Spleen (tissue), 11 donors: Measurements from ENCODE around the gene SLC48A1. TPM values are rescaled to one million over a fixed set of nuclear protein-coding genes. Genes with fewer than 3 reads are reported as not detected.
A peak's percentile ranks its signal among the peaks of the same experiment; 100 is the strongest.

Experiments used
- DNase-seq: peaks from one replicate; pipeline ENCODE4 v3.0.0-alpha.2; 2020
- H3K27ac ChIP-seq, 8 donors: fragments of 200-600 bp; sonication (generic) in 7 of 8; 1 replicate in 4 of 8; 2 replicates in 4 of 8; pipeline versions ENCODE4 v1.5.0 to v1.8.0; 2016 to 2021; ENCODE audit warnings: inconsistent platforms in 4 of 8, mild to moderate bottlenecking in 4 of 8, moderate library complexity in 1 of 8
- H3K27me3 ChIP-seq, 7 donors: fragments of 200-600 bp; sonication (generic) in 6 of 7; replicated peaks in 1 of 7; 1 replicate in 4 of 7; 2 replicates in 3 of 7; pipeline versions ENCODE4 v1.5.0 to v1.8.0; 2016 to 2021; ENCODE audit warnings: inconsistent platforms in 3 of 7, mild to moderate bottlenecking in 1 of 7
- H3K36me3 ChIP-seq, 6 donors: fragments of 200-600 bp; sonication (generic) in 5 of 6; 1 replicate in 4 of 6; 2 replicates in 2 of 6; pipeline versions ENCODE4 v1.5.0 to v1.8.0; 2016 to 2021; ENCODE audit warnings: inconsistent platforms in 2 of 6
- H3K4me1 ChIP-seq, 6 donors: fragments of 200-600 bp; sonication (generic) in 5 of 6; 1 replicate in 3 of 6; 2 replicates in 3 of 6; pipeline versions ENCODE4 v1.5.0 to v1.8.0; 2016 to 2021; ENCODE audit warnings: inconsistent platforms in 3 of 6
- H3K4me3 ChIP-seq, 8 donors: fragments of 200-600 bp; sonication (generic) in 7 of 8; 1 replicate in 4 of 8; 2 replicates in 4 of 8; pipeline versions ENCODE4 v1.5.0 to v1.8.0; 2016 to 2021; ENCODE audit warnings: inconsistent platforms in 4 of 8, mild to moderate bottlenecking in 4 of 8, moderate library complexity in 2 of 8
- H3K9me3 ChIP-seq, 8 donors: fragments of 200-600 bp; sonication (generic) in 7 of 8; 1 replicate in 4 of 8; 2 replicates in 4 of 8; pipeline versions ENCODE4 v1.5.0 to v1.8.0; 2016 to 2021; ENCODE audit warnings: inconsistent platforms in 4 of 8
- POLR2A ChIP-seq, 3 donors: fragments of 450-650 bp; IDR thresholded peaks; one replicate each; pipeline ENCODE4 v1.5.1; 2017; ENCODE audit warnings: antibody characterized with exemption in 3 of 3, mild to moderate bottlenecking in 1 of 3
- POLR2AphosphoS5 ChIP-seq, 3 donors: sonication (generic); formaldehyde crosslinking; IDR thresholded peaks; one replicate each; pipeline ENCODE4 v1.5.1; 2017; ENCODE audit warnings: antibody characterized with exemption in 3 of 3
- WGBS, 5 donors: extraction: QIAGEN DNeasy Blood & Tissue Kit in 3 of 5; methylation state at CpG; one replicate each; pipeline versions ENCODE4 v1.1.5 to v1.1.7; 2013 to 2018; 5-methylcytosine and 5-hydroxymethylcytosine counted together
- intact Hi-C: fragments of 100-400 bp; cut with DNase I; formaldehyde crosslinking; loops from one replicate; pipeline ENCODE4 v1.15.0; 2023; ENCODE audit warnings: low total_unique reads
- polyA plus RNA-seq, 3 donors: library from polyadenylated mRNA; stranded (reverse); fragments of 200-250 nt; gene quantifications; one replicate each; pipeline ENCODE4 v1.2.1, GENCODE V29; 2013
- total RNA-seq, 7 donors: library from RNA; depleted of rRNA in 3 of 7; stranded (reverse); fragments of >200 nt in 3 of 7; fragmentation: NEBNext Ultra II Directional in 4 of 7; extraction: Animal tissue kit (Norgen Biotek cat#: 25700) in 4 of 7; gene quantifications; one replicate each; pipeline versions ENCODE4 v1.1.0 to v1.2.1, GENCODE V29; 2016 to 2021
- TF ChIP-seq, protein P1 (sequence below), 11 experiments: fragments of 200-600 bp in 7 of 11; fragments of 450-650 bp in 4 of 11; sonication (generic) in 4 of 11; IDR thresholded peaks in 8 of 11; conservative IDR thresholded peaks in 3 of 11; 1 replicate in 7 of 11; 2 replicates in 4 of 11; pipeline versions ENCODE4 v1.4.0 to v1.8.0; 2016 to 2021; ENCODE audit warnings: antibody characterized with exemption in 11 of 11, inconsistent platforms in 4 of 11, mild to moderate bottlenecking in 1 of 11
- donor health status: healthy with polysubstance abuse.
- donor health status: DM: no; HTN: no; CAD: no; lungs with moderate emphysema.
- donor health status: DM: no; HTN: no; CAD: no.
- donor health status: Bipolar disorder and iron deficiency.
- donor health status: healthy.
- donor health status: DM: no; HTN: no; CAD: no.
- donor health status: DM: yes; HTN: yes; CAD: no.

The SLC48A1 gene
- total and polyA plus RNA-seq, 10 donors: 8.4 to 66.4 (median 38.0) TPM

DNA sequence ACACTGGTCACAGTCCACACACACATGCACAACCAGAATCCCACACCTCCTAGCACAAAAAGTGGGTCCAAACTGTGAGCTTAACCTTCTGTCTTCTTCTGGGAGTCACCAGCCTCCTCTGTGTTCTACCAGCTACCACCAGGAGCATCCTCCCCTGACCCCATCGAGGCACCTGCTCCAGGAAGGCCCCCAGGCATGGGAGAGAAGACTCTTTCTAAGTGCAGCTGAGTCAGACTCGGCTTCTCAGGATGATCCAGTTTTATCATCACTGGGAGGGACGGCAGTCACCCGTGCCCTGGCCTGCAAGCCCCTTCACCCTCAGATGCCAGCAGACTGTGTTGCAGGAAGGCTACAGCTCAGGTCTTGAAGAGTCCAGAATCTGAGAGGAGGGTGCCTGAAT, 39.9 kb upstream of the SLC48A1 start:
- Histone ChIP-seq H3K4me1 (peaks cover 6 to 44% (median 37%) of the 10 kb centered on the region in 6 donors), H3K9me3 (no peaks in the 10 kb centered on the region), H3K27ac (no peak overlapping the region), H3K36me3 (peaks cover 0 to 20% (median 0%) of the 10 kb centered on the region in 6 donors), H3K4me3 (no peak overlapping the region), H3K27me3 (no peaks in the 10 kb centered on the region)
- TF ChIP-seq POLR2AphosphoS5 (IDR thresholded peaks at IDR 0.05) (no peak), POLR2A (IDR thresholded peaks at IDR 0.05) (no peak)
- TF ChIP-seq, protein P1, sequence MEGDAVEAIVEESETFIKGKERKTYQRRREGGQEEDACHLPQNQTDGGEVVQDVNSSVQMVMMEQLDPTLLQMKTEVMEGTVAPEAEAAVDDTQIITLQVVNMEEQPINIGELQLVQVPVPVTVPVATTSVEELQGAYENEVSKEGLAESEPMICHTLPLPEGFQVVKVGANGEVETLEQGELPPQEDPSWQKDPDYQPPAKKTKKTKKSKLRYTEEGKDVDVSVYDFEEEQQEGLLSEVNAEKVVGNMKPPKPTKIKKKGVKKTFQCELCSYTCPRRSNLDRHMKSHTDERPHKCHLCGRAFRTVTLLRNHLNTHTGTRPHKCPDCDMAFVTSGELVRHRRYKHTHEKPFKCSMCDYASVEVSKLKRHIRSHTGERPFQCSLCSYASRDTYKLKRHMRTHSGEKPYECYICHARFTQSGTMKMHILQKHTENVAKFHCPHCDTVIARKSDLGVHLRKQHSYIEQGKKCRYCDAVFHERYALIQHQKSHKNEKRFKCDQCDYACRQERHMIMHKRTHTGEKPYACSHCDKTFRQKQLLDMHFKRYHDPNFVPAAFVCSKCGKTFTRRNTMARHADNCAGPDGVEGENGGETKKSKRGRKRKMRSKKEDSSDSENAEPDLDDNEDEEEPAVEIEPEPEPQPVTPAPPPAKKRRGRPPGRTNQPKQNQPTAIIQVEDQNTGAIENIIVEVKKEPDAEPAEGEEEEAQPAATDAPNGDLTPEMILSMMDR (IDR thresholded peaks at IDR 0.05 in 8 of 11, conservative IDR thresholded peaks at IDR 0.05 in 3 of 11): no peak
- 75 to 93% (median 86%) methylated on average over 3 to 4 of the region's 4 CpGs for WGBS, 5 donors
- intact Hi-C loops: no loop called here
- no peak for DNase-seq

DNA sequence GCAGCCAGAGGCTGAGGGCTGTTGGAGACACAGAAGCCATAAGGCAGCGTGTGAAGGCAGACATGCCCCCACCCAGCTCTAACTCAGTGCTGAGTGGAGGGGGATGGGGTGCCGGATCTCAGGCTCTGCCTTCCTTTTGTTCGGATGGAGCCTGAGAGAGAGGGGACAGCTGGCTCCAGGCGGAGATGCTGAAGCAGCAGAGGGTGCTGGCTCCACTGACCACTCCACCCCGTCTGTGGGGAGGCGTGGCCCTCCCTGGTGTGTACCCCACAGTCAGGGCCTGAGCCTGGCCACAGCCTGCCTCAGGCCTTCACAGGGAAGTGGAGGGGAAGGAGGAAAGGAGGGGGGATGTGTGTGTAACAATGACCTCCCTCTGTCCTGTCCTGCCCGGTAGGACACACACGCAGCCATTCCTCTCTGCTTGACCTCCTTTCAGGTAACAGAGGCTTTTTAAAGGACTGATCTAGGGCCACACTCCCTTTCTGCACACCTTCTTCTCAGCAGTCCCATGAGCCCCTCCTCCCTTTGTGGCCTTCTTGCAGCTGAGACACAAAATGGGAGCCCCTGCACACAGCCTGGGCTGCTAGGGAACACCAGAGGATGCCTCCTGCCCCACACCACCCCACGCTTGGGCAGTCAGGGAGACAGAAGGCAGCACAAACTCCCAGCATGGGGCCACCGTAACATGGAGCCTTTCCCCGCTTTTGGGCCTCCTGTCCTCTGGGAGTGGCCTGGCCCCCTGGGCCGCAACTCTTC, 38.1 kb upstream of the SLC48A1 start:
- DNase-seq: no peak
- peaks cover 6 to 56% (median 47%) of the 10 kb centered on the region in 6 donors for H3K4me1 ChIP-seq
- peak overlapping the region in 6 of 8 donors; percentile 8 to 81 (median 68) for H3K27ac ChIP-seq
- peaks cover 0 to 18% (median 0%) of the 10 kb centered on the region in 6 donors for H3K36me3 ChIP-seq
- H3K27me3 ChIP-seq: no peaks in the 10 kb centered on the region
- H3K9me3 ChIP-seq: no peaks in the 10 kb centered on the region
- H3K4me3 ChIP-seq: no peak overlapping the region
- intact Hi-C loops: no loop called here
- 65 to 79% (median 75%) methylated on average over 8 to 12 of the region's 12 CpGs for WGBS, 5 donors
- TF ChIP-seq POLR2A (IDR thresholded peaks at IDR 0.05) (no peak), POLR2AphosphoS5 (IDR thresholded peaks at IDR 0.05) (peak; percentile 12 to 62 (median 57))
- TF ChIP-seq, protein P1 (IDR thresholded peaks at IDR 0.05 in 8 of 11, conservative IDR thresholded peaks at IDR 0.05 in 3 of 11): no peak

DNA sequence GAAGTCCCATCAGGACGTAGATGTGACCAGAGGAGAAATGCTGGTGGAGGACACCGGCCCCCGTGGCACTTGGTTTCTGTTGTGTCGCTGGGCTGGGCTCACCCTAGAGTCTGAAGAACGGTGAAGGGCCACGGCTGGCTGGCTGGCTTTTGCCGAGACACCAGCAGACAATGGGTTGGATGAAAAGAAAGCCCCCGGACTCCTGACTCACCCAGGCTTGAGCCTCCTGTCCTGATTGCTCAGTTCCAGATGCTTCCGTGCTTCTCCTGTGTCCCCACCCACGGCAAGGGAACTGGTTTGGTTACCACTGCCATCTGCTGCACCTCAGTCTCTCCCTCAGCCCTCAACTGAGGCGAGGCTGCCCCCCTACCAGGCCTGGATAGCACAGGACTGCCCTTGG, 37.4 kb upstream of the SLC48A1 start:
- WGBS, 5 donors: 88 to 94% (median 91%) methylated on average over 10 to 11 of the region's 11 CpGs
- TF ChIP-seq POLR2AphosphoS5 (IDR thresholded peaks at IDR 0.05) (no peak), POLR2A (IDR thresholded peaks at IDR 0.05) (no peak)
- TF ChIP-seq, protein P1 (IDR thresholded peaks at IDR 0.05 in 8 of 11, conservative IDR thresholded peaks at IDR 0.05 in 3 of 11): no peak
- no peaks in the 10 kb centered on the region for H3K27me3 ChIP-seq
- H3K4me1 ChIP-seq: peaks cover 7 to 63% (median 54%) of the 10 kb centered on the region in 6 donors
- H3K4me3 ChIP-seq: no peak overlapping the region
- H3K36me3 ChIP-seq: peaks cover 0 to 18% (median 0%) of the 10 kb centered on the region in 6 donors
- intact Hi-C loops: no loop called here
- H3K9me3 ChIP-seq: no peaks in the 10 kb centered on the region
- DNase-seq: peak; percentile 64
- H3K27ac ChIP-seq: peak overlapping the region in 7 of 8 donors; percentile 8 to 81 (median 65)

DNA sequence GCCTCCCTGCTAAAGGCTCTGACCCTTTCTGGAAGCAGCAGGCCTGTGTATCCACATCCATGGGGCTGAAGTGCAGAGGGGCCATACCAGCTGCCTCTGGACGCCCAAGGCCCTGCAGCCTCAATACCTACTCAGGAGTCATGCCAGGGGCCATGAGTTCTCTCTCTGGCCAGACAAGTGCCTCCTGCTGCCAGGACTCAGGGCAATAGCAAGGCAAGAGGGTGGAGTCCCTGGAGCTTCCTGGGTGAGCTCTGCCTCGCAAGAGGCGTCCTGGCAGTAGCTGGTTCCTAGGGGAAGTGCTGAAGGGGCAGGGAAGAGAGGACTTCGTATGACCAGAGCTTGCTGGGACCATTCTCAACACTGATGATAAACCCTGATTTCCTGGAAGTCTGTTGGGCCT, 36.8 kb upstream of the SLC48A1 start:
- Histone ChIP-seq H3K36me3 (peaks cover 0 to 18% (median 0%) of the 10 kb centered on the region in 6 donors), H3K4me3 (no peak overlapping the region), H3K4me1 (peaks cover 13 to 69% (median 59%) of the 10 kb centered on the region in 6 donors), H3K27me3 (no peaks in the 10 kb centered on the region), H3K27ac (peak overlapping the region; percentile 3 to 81 (median 63)), H3K9me3 (no peaks in the 10 kb centered on the region)
- whole genome bisulfite sequencing, 5 donors: 60 to 76% (median 68%) methylated on average over 2 to 4 of the region's 4 CpGs
- DNase-seq: no peak
- TF ChIP-seq, protein P1 (IDR thresholded peaks at IDR 0.05 in 8 of 11, conservative IDR thresholded peaks at IDR 0.05 in 3 of 11): no peak
- TF ChIP-seq POLR2AphosphoS5 (IDR thresholded peaks at IDR 0.05): no peak
- no peak for TF ChIP-seq POLR2A (IDR thresholded peaks at IDR 0.05)
- intact Hi-C loops: no loop called here
